ENCODE measurements around the gene DMRT3.
"Not testable (repeated sequence)": the region's sequence is repeated elsewhere in the genome, so short reads cannot be mapped to it uniquely, and the experiment has no call there.

DMRT3 gene

DNA sequence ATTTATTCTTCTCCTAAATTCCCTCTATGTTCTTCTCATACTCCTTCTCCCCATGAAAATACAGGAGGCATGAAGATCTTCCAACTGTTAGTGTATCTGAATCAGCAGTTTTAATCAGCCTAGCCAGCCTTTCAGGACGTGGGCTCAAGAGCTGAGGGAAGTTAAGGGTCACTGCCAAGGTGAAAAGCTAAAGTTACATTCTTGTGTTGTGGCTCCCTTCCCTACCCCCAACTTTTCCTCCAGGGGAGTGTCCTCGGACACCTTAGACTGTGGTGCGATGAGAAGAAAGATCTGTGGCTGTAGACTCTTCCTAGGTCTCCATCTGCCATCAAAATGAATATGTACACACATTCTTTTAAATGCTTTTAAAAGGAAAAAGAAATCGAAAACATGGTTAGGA lies 4.2 kb downstream of the DMRT3 start:
- H3K27ac ChIP-seq (ENCODE audit: low read depth, low read length): no peak overlapping the region
- no peak overlapping the region for H3K9ac ChIP-seq (ENCODE audit: low read length)
- no peaks in the 10 kb centered on the region for H3K9me3 ChIP-seq (ENCODE audit: control insufficient read depth, insufficient read depth, low read depth, low read length)
- peaks cover 9% of the 10 kb centered on the region; the same call in 1 of the 2 replicates for H3K4me1 ChIP-seq (ENCODE audit: control insufficient read depth, insufficient read depth, low read length)
- H3K4me3 ChIP-seq (ENCODE audit: low read depth, low read length): no peak overlapping the region
- H3K27me3 ChIP-seq (ENCODE audit: control insufficient read depth, insufficient read depth, low read length): peaks cover 98% of the 10 kb centered on the region
- no peaks in the 10 kb centered on the region for H3K36me3 ChIP-seq (ENCODE audit: control insufficient read depth, insufficient read depth, low read length)

DNA sequence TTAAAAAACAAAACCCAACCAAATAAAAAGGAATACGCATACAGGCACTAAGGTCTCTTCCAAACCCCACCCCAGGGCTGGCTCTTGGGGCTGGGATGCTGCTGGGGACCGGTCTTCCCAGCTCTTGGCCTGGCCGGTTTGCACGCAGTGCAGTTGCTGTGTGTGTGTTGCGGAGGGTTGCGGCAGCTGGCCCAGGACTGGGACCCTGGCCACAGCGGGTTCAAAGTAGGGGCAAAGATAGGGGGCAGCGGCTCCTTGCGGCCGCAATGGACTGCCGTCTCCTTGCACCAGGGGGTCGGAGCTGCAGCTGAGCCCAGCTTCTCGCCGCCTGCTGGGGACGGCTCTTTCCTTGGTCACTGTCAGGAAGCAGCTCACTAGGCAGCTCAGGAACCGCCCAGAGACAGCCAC lies 5.0 kb downstream of the DMRT3 start:
- Histone ChIP-seq H3K27ac (ENCODE audit: low read depth, low read length) (no peak overlapping the region), H3K4me1 (ENCODE audit: control insufficient read depth, insufficient read depth, low read length) (peaks cover 9% of the 10 kb centered on the region; the same call in 1 of the 2 replicates), H3K4me3 (ENCODE audit: low read depth, low read length) (no peak overlapping the region), H3K36me3 (ENCODE audit: control insufficient read depth, insufficient read depth, low read length) (no peaks in the 10 kb centered on the region), H3K9ac (ENCODE audit: low read length) (no peak overlapping the region), H3K27me3 (ENCODE audit: control insufficient read depth, insufficient read depth, low read length) (peaks cover 98% of the 10 kb centered on the region), H3K9me3 (ENCODE audit: control insufficient read depth, insufficient read depth, low read depth, low read length) (no peaks in the 10 kb centered on the region)

DNA sequence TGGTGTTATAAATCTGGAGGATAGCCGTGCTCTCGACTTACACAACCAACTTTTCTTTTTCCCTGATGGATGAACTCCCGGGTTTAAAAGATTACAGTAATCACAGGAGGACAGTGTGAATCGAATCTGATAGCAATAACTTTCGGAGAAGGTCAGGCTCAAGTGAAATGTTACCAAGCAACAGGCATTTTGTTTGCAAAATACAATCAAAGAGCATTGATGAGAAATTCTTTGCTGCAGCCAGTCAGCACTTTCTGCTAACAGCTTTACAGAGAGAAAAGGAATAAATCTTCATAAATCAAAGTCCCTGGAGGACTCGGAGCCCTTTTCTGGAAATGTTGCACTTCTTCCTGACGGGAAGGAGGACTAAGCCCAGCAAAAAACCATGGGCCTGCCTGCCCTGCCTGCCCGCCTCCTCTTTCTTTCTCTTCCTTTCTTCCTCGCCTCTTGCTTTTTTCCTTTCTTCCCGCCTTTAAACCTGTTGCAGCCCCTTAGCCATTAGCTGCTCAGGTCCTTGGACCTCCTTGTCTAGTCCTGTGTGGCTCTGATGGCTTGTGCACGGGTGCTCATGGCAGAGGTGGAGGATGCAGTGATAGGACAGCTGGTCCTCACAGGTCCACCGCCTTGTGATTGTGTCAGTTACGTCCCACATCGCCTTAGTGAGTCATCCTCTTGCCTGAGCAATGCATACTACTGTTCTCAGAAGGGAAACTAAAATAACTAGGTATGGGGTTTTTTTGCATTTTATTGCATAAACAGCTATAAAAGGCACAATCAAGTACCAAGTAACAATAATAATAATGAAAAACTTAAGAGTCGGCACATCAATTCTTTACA lies 6.2 kb downstream of the DMRT3 start:
- no peak overlapping the region for H3K4me3 ChIP-seq (ENCODE audit: low read depth, low read length)
- H3K27ac ChIP-seq (ENCODE audit: low read depth, low read length): no peak overlapping the region
- no peaks in the 10 kb centered on the region for H3K36me3 ChIP-seq (ENCODE audit: control insufficient read depth, insufficient read depth, low read length)
- H3K27me3 ChIP-seq (ENCODE audit: control insufficient read depth, insufficient read depth, low read length): peaks cover 97% of the 10 kb centered on the region
- peaks cover 7% of the 10 kb centered on the region; the same call in 1 of the 2 replicates for H3K4me1 ChIP-seq (ENCODE audit: control insufficient read depth, insufficient read depth, low read length)
- H3K9ac ChIP-seq (ENCODE audit: low read length): no peak overlapping the region
- H3K9me3 ChIP-seq (ENCODE audit: control insufficient read depth, insufficient read depth, low read depth, low read length): no peaks in the 10 kb centered on the region

DNA sequence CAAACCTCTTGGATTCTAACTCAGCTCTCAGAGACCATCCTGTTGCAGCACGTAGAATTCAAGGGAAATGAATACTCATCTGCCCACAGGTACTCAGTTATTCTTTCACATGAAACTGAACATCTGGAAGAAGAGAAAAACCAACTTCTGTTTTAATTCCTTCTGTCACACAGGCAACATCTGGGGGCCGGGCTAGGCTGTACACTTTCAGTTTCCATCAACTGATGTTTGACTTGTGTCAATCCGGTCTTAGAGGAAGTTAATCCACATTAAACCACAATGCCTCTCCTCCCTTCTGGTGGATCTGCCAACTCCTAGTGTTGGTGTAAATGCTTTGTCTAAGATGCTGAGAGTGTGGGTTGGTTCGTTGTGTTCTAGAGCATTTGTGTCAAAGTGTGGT lies 17.6 kb downstream of the DMRT3 start:
- H3K4me3 ChIP-seq (ENCODE audit: low read depth, low read length): no peak overlapping the region
- peaks cover 29% of the 10 kb centered on the region for H3K27me3 ChIP-seq (ENCODE audit: control insufficient read depth, insufficient read depth, low read length)
- H3K9ac ChIP-seq (ENCODE audit: low read length): no peak overlapping the region
- H3K4me1 ChIP-seq (ENCODE audit: control insufficient read depth, insufficient read depth, low read length): no peaks in the 10 kb centered on the region
- H3K9me3 ChIP-seq (ENCODE audit: control insufficient read depth, insufficient read depth, low read depth, low read length): peaks cover 25% of the 10 kb centered on the region
- H3K36me3 ChIP-seq (ENCODE audit: control insufficient read depth, insufficient read depth, low read length): no peaks in the 10 kb centered on the region
- H3K27ac ChIP-seq (ENCODE audit: low read depth, low read length): no peak overlapping the region

DNA sequence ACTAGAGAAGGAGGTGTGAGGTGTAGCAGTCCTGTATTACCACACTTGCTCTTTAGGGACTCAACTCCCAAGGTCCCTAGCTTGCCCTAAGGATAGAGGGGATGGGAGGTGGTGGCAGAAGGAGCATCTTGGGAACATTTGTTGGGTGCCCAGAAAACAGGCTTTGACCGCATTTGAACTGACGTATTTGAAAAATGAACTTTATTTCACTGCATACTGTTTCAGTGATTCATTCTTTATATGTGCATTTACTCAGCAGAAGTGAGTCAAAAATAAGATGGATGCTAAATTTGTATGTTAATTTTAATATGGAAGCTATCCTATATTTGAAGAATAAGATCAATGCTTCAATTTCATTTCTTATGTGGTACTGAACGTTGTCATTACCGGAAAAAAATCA lies 18.7 kb downstream of the DMRT3 start:
- H3K27ac ChIP-seq (ENCODE audit: low read depth, low read length): no peak overlapping the region
- no peaks in the 10 kb centered on the region for H3K36me3 ChIP-seq (ENCODE audit: control insufficient read depth, insufficient read depth, low read length)
- H3K9me3 ChIP-seq (ENCODE audit: control insufficient read depth, insufficient read depth, low read depth, low read length): peaks cover 37% of the 10 kb centered on the region
- no peak overlapping the region for H3K9ac ChIP-seq (ENCODE audit: low read length)
- H3K27me3 ChIP-seq (ENCODE audit: control insufficient read depth, insufficient read depth, low read length): peaks cover 18% of the 10 kb centered on the region
- no peak overlapping the region for H3K4me3 ChIP-seq (ENCODE audit: low read depth, low read length)
- no peaks in the 10 kb centered on the region for H3K4me1 ChIP-seq (ENCODE audit: control insufficient read depth, insufficient read depth, low read length)

DNA sequence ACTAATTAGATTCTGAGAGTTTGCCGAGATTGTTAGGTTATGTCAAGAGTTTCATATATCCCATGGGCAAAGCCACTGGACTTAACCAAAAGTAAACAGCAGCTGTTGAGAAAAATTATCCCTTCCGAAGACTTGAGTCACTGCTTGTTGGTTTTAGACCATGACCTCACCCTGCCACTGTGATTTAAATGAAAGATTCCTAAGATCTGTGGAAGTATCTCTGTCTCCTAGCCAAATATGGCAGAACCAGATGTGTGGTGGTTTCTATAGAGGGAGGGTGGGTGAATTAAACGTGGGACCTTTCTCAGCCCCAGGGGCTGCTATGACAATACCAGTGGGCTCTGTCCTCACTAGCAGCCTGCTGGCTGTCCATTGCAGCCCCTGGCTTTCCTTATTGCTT lies 19.3 kb downstream of the DMRT3 start:
- Histone ChIP-seq H3K4me1 (ENCODE audit: control insufficient read depth, insufficient read depth, low read length) (no peaks in the 10 kb centered on the region), H3K9ac (ENCODE audit: low read length) (no peak overlapping the region), H3K27me3 (ENCODE audit: control insufficient read depth, insufficient read depth, low read length) (peaks cover 12% of the 10 kb centered on the region; the same call in 1 of the 2 replicates), H3K27ac (ENCODE audit: low read depth, low read length) (no peak overlapping the region), H3K9me3 (ENCODE audit: control insufficient read depth, insufficient read depth, low read depth, low read length) (peaks cover 42% of the 10 kb centered on the region), H3K36me3 (ENCODE audit: control insufficient read depth, insufficient read depth, low read length) (no peaks in the 10 kb centered on the region), H3K4me3 (ENCODE audit: low read depth, low read length) (no peak overlapping the region)

DNA sequence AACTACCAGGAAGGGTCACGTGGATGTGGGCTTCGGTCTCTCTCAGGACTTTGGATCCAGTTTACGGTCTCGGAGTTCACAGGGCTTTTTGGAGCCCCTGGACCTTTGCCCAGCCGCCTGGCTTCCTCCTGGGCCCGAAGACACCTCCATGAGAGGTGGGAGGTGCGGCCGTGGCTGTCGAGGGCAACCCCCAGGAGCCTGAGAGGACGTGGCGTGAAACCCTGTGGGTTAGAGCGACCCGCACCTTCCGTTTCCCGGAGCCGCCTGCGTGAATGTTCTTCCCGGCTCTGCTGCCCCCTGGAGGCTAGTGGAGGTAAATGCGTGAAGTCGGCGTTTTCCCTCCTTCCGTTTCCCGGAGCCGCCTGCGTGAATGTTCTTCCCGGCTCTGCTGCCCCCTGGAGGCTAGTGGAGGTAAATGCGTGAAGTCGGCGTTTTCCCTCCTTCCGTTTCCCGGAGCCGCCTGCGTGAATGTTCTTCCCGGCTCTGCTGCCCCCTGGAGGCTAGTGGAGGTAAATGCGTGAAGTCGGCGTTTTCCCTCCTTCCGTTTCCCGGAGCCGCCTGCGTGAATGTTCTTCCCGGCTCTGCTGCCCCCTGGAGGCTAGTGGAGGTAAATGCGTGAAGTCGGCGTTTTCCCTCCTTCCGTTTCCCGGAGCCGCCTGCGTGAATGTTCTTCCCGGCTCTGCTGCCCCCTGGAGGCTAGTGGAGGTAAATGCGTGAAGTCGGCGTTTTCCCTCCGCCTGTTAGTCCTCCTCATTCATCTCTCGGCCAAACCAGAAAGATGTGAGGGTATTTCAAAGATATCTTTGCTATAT lies 22.1 kb downstream of the DMRT3 start:
- H3K27me3 ChIP-seq (ENCODE audit: control insufficient read depth, insufficient read depth, low read length); H3K4me3 ChIP-seq (ENCODE audit: low read depth, low read length); H3K27ac ChIP-seq (ENCODE audit: low read depth, low read length); H3K4me1 ChIP-seq (ENCODE audit: control insufficient read depth, insufficient read depth, low read length); H3K9ac ChIP-seq (ENCODE audit: low read length); H3K36me3 ChIP-seq (ENCODE audit: control insufficient read depth, insufficient read depth, low read length): not testable (repeated sequence)
- peaks cover 50% of the 10 kb centered on the region for H3K9me3 ChIP-seq (ENCODE audit: control insufficient read depth, insufficient read depth, low read depth, low read length)

DNA sequence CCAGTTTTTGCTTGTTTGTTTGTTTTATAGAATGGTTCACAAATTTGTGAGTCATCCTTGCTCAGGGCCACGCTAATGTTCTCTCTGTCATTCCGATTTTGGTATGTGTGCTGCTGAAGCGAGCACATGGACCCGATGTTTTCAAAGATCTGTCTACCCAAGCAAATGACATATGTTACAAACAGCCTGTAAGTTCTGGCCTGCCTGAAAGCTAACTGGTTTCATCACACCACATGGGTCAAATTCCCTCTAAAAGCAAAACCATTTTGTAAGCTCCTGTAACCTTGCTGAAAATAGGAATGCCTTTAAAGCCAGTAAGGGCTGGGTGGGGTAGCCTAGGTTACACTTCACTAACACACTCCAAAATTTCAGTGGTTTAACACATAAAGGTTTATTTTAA lies 25.4 kb downstream of the DMRT3 start:
- Histone ChIP-seq H3K9me3 (ENCODE audit: control insufficient read depth, insufficient read depth, low read depth, low read length) (peaks cover 36% of the 10 kb centered on the region), H3K4me3 (ENCODE audit: low read depth, low read length) (no peak overlapping the region), H3K9ac (ENCODE audit: low read length) (no peak overlapping the region), H3K27me3 (ENCODE audit: control insufficient read depth, insufficient read depth, low read length) (no peaks in the 10 kb centered on the region), H3K36me3 (ENCODE audit: control insufficient read depth, insufficient read depth, low read length) (no peaks in the 10 kb centered on the region), H3K27ac (ENCODE audit: low read depth, low read length) (no peak overlapping the region), H3K4me1 (ENCODE audit: control insufficient read depth, insufficient read depth, low read length) (no peaks in the 10 kb centered on the region)

DNA sequence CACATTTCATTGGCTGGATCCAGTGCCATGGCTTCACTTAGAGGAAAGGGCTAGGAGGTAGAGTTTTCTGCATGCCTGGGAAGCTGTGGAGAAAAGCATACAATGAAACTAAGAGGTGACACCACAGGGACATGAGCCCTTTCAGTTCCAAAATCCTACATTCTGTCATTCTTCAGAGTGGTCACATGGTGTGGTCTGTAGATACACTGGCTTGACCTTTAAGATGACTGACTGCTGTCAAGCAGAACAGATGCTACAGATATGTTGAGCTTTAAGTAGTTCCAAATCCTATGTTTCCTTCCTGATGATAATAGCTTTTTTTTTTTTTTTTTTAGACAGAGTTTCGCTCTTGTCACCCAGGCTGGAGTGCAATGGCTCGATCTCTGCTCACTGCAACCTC lies 26.2 kb downstream of the DMRT3 start:
- no peaks in the 10 kb centered on the region for H3K36me3 ChIP-seq (ENCODE audit: control insufficient read depth, insufficient read depth, low read length)
- no peak overlapping the region for H3K27ac ChIP-seq (ENCODE audit: low read depth, low read length)
- H3K9me3 ChIP-seq (ENCODE audit: control insufficient read depth, insufficient read depth, low read depth, low read length): peaks cover 35% of the 10 kb centered on the region
- no peak overlapping the region for H3K9ac ChIP-seq (ENCODE audit: low read length)
- H3K27me3 ChIP-seq (ENCODE audit: control insufficient read depth, insufficient read depth, low read length): peaks cover 3% of the 10 kb centered on the region; the same call in 1 of the 2 replicates
- H3K4me3 ChIP-seq (ENCODE audit: low read depth, low read length): no peak overlapping the region
- H3K4me1 ChIP-seq (ENCODE audit: control insufficient read depth, insufficient read depth, low read length): no peaks in the 10 kb centered on the region

DNA sequence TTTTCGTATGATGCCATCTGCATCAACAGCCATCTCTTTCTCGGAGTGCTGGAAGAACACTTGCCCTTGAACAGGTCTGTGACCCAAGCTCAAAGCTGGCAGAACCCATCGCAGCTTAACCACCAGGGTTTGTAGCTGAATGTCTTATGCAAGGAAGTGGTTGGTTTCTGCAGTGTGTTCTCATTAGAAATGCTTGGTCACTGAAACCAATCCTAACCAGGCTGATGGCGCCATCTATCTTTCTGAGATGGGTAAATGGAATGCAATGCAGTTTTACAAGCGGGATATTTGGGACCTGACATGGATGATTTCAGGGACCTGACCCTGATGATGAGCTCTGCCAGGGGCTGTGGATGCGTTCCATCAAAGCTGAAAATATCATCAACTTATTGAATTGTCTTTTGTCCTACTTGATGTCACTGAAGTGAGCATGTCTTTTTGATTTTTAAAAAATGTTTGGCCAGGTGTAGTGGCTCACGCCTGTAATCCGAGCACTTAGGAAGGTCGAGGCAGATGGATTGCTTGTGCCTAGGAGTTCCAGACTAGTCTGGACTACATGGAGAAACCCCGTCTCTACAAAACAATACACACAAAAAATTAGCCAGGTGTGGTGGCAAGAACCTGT lies 28.7 kb downstream of the DMRT3 start:
- H3K4me3 ChIP-seq (ENCODE audit: low read depth, low read length): no peak overlapping the region
- H3K27me3 ChIP-seq (ENCODE audit: control insufficient read depth, insufficient read depth, low read length): peaks cover 10% of the 10 kb centered on the region
- H3K4me1 ChIP-seq (ENCODE audit: control insufficient read depth, insufficient read depth, low read length): no peaks in the 10 kb centered on the region
- H3K27ac ChIP-seq (ENCODE audit: low read depth, low read length): no peak overlapping the region
- H3K9me3 ChIP-seq (ENCODE audit: control insufficient read depth, insufficient read depth, low read depth, low read length): peaks cover 14% of the 10 kb centered on the region
- H3K9ac ChIP-seq (ENCODE audit: low read length): no peak overlapping the region
- no peaks in the 10 kb centered on the region for H3K36me3 ChIP-seq (ENCODE audit: control insufficient read depth, insufficient read depth, low read length)

DNA sequence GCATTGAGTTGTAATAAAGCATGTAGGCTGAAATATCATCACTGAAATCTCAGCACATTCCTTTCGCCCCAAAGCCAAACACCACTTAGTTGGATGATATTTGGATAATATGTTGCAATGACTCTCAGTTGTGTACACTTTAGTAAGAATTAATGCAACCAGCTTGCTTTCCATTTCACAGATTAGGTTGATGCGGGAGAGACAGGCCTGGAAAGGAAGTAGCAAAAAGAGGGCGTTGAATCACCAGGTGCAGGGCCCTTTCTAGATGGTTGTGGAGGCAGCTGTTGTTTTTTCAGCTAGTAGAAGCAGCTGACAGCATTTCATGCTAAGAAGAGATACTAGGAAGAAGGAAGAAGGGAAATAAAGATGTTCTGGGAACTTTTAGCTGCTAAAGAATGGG lies 30.9 kb downstream of the DMRT3 start:
- no peak overlapping the region for H3K4me3 ChIP-seq (ENCODE audit: low read depth, low read length)
- H3K9me3 ChIP-seq (ENCODE audit: control insufficient read depth, insufficient read depth, low read depth, low read length): no peaks in the 10 kb centered on the region
- no peaks in the 10 kb centered on the region for H3K36me3 ChIP-seq (ENCODE audit: control insufficient read depth, insufficient read depth, low read length)
- no peaks in the 10 kb centered on the region for H3K4me1 ChIP-seq (ENCODE audit: control insufficient read depth, insufficient read depth, low read length)
- H3K27ac ChIP-seq (ENCODE audit: low read depth, low read length): no peak overlapping the region
- H3K9ac ChIP-seq (ENCODE audit: low read length): no peak overlapping the region
- peaks cover 10% of the 10 kb centered on the region for H3K27me3 ChIP-seq (ENCODE audit: control insufficient read depth, insufficient read depth, low read length)
